WTC11 (cell line): Measurements from ENCODE around the gene SH3BP5.

Experiments
- CTCF ChIP-seq: fragments of 200-600 bp; IDR thresholded peaks from 2 replicates; pipeline ENCODE4 v1.8.0; 2022; ENCODE audit warnings: antibody characterized with exemption
- FOXK1 ChIP-seq: sonication (generic); formaldehyde crosslinking; IDR thresholded peaks from 2 replicates; pipeline ENCODE4 v1.8.0; 2022; ENCODE audit warnings: mild to moderate bottlenecking, moderate library complexity, missing genetic modification reagents
- NR1H2 ChIP-seq: sonication (generic); formaldehyde crosslinking; IDR thresholded peaks from 2 replicates; pipeline ENCODE4 v1.9.0; 2021; ENCODE audit warnings: mild to moderate bottlenecking, moderate library complexity, missing genetic modification reagents
- PREB ChIP-seq: sonication (generic); formaldehyde crosslinking; IDR thresholded peaks from 2 replicates; pipeline ENCODE4 v1.8.1; 2022; ENCODE audit warnings: mild to moderate bottlenecking, missing genetic modification reagents, moderate library complexity, borderline replicate concordance
- ZBTB43 ChIP-seq: sonication (generic); formaldehyde crosslinking; IDR thresholded peaks from 2 replicates; pipeline ENCODE4 v1.8.1; 2023; ENCODE audit warnings: mild to moderate bottlenecking, missing genetic modification reagents
- ZNF121 ChIP-seq: sonication (generic); formaldehyde crosslinking; IDR thresholded peaks from 2 replicates; pipeline ENCODE4 v1.8.0; 2023; ENCODE audit warnings: missing genetic modification reagents
- ZNF263 ChIP-seq: sonication (generic); formaldehyde crosslinking; IDR thresholded peaks from 2 replicates; pipeline ENCODE4 v1.8.1; 2022; ENCODE audit warnings: low read depth, mild to moderate bottlenecking, moderate library complexity, missing genetic modification reagents

- no peak for TF ChIP-seq PREB (CRISPR knock-in tag)
- peak; percentile 68 for TF ChIP-seq CTCF
- TF ChIP-seq NR1H2 (CRISPR knock-in tag) = no peak
- TF ChIP-seq ZBTB43 (CRISPR knock-in tag) = no peak
- no peak for TF ChIP-seq FOXK1 (CRISPR knock-in tag)
- no peak for TF ChIP-seq ZNF263 (CRISPR knock-in tag)
- TF ChIP-seq ZNF121 (CRISPR knock-in tag) = no peak
These were observed 45.8 kb upstream of the SH3BP5 start for GRCh38 chr3:15377961-15378791.
